ENCODE results near the gene TIMM8A.

- no peak for TF ChIP-seq CTCF (IDR thresholded peaks at IDR 0.05)
- no peak for TF ChIP-seq POLR2A (IDR thresholded peaks at IDR 0.05)
Measured at GRCh38 chrX:101368800-101369199, 20.3 kb upstream of the TIMM8A start.
